Neuronal stem cell (in vitro differentiated cells): ENCODE results near the gene TLE3.

ENCODE experiments used
- DNase-seq: peaks from one replicate; pipeline ENCODE4 v3.0.0-alpha.2; 2013; ENCODE audit warnings: low spot score
- H2AFZ ChIP-seq: one replicate; pipeline ENCODE4 v1.6.1; 2013; ENCODE audit warnings: mild to moderate bottlenecking, low read length, inconsistent platforms
- H2AK5ac ChIP-seq: 2 replicates; pipeline ENCODE4 v1.6.1; 2013; ENCODE audit warnings: low read depth, mild to moderate bottlenecking, inconsistent platforms, low read length, moderate library complexity, mixed read lengths
- H2BK120ac ChIP-seq: 2 replicates; pipeline ENCODE4 v1.6.1; 2013; ENCODE audit warnings: low read depth, mild to moderate bottlenecking, inconsistent platforms, low read length, moderate library complexity, mixed read lengths
- H2BK12ac ChIP-seq: one replicate; pipeline ENCODE4 v1.6.1; 2013; ENCODE audit warnings: low read length, inconsistent platforms
- H2BK15ac ChIP-seq: 2 replicates; pipeline ENCODE4 v1.6.1; 2013; ENCODE audit warnings: mild to moderate bottlenecking, low read length, inconsistent platforms, mixed read lengths
- H2BK5ac ChIP-seq: one replicate; pipeline ENCODE4 v1.6.1; 2013; ENCODE audit warnings: inconsistent platforms, mild to moderate bottlenecking, low read length, moderate library complexity
- H3K14ac ChIP-seq: one replicate; pipeline ENCODE4 v1.6.1; 2013; ENCODE audit warnings: low read length, inconsistent platforms
- H3K18ac ChIP-seq: 2 replicates; pipeline ENCODE4 v1.6.1; 2013; ENCODE audit warnings: low read length, inconsistent platforms
- H3K23ac ChIP-seq: 2 replicates; pipeline ENCODE4 v1.6.1; 2013; ENCODE audit warnings: low read depth, mild to moderate bottlenecking, mixed read lengths, low read length, inconsistent platforms; ENCODE audit not compliant: poor library complexity
- H3K27ac ChIP-seq: replicated peaks from 3 replicates; pipeline ENCODE4 v1.5.1; 2013; ENCODE audit warnings: low read length, inconsistent platforms
- H3K27me3 ChIP-seq, 3 experiments: 2 replicates each; pipeline ENCODE4 v1.6.1; 2013; ENCODE audit warnings: low read length in 3 of 3, mild to moderate bottlenecking in 2 of 3, inconsistent platforms in 1 of 3, low read depth in 1 of 3, mixed read lengths in 1 of 3, moderate library complexity in 1 of 3; ENCODE audit not compliant: control insufficient read depth in 3 of 3, insufficient read depth in 3 of 3
- H3K36me3 ChIP-seq, 2 donors: replicated peaks in 1 of 2; 2 replicates each; pipeline ENCODE4 v1.6.1; 2013; ENCODE audit warnings: low read length in 2 of 2; ENCODE audit not compliant: control insufficient read depth in 2 of 2, insufficient read depth in 2 of 2
- H3K4ac ChIP-seq: 2 replicates; pipeline ENCODE4 v1.6.1; 2013; ENCODE audit warnings: inconsistent platforms, mild to moderate bottlenecking, low read length, moderate library complexity
- H3K4me1 ChIP-seq, 2 donors: 1 replicate in 1 of 2; 2 replicates in 1 of 2; pipeline ENCODE4 v1.6.1; 2013; ENCODE audit warnings: low read length in 2 of 2, low read depth in 1 of 2; ENCODE audit not compliant: control insufficient read depth in 2 of 2, insufficient read depth in 1 of 2
- H3K4me2 ChIP-seq: one replicate; pipeline ENCODE4 v1.6.1; 2013; ENCODE audit warnings: mild to moderate bottlenecking, low read length, inconsistent platforms; ENCODE audit not compliant: insufficient read depth, poor library complexity, severe bottlenecking
- H3K4me3 ChIP-seq, 2 donors: 2 replicates each; pipeline ENCODE4 v1.5.1; 2013; ENCODE audit warnings: low read length in 2 of 2, mild to moderate bottlenecking in 2 of 2, inconsistent platforms in 1 of 2, moderate library complexity in 1 of 2
- H3K79me1 ChIP-seq: one replicate; pipeline ENCODE4 v1.6.1; 2013; ENCODE audit warnings: low read depth, mild to moderate bottlenecking, inconsistent platforms, low read length, moderate library complexity
- H3K9ac ChIP-seq: one replicate; pipeline ENCODE4 v1.6.1; 2013; ENCODE audit warnings: mild to moderate bottlenecking, low read depth, low read length, inconsistent platforms; ENCODE audit not compliant: poor library complexity
- H3K9me3 ChIP-seq, 2 donors: replicated peaks in 1 of 2; 2 replicates each; pipeline versions ENCODE3 to v1.6.1; 2013; ENCODE audit warnings: low read length in 2 of 2, mild to moderate bottlenecking in 2 of 2, inconsistent platforms in 1 of 2, low read depth in 1 of 2, mixed read lengths in 1 of 2, moderate library complexity in 1 of 2; ENCODE audit not compliant: control insufficient read depth in 2 of 2, insufficient read depth in 1 of 2
- H4K8ac ChIP-seq: one replicate; pipeline ENCODE4 v1.6.1; 2013; ENCODE audit warnings: low read depth, mild to moderate bottlenecking, inconsistent platforms, low read length, moderate library complexity
- H4K91ac ChIP-seq: one replicate; pipeline ENCODE4 v1.6.1; 2013; ENCODE audit warnings: low read length, low read depth, mild to moderate bottlenecking, inconsistent platforms; ENCODE audit not compliant: poor library complexity
- WGBS, 2 donors: extraction: QIAGEN DNeasy Blood & Tissue Kit; methylation state at CpG; one replicate each; pipeline ENCODE4 v1.1.7; 2013; ENCODE audit warnings: missing lambda C conversion rate in 2 of 2, mixed read lengths in 1 of 2; ENCODE audit not compliant: insufficient read length in 2 of 2, insufficient replicate concordance in 1 of 2; ENCODE audit errors: extremely low coverage in 2 of 2; 5-methylcytosine and 5-hydroxymethylcytosine counted together

Gene TLE3

DNA sequence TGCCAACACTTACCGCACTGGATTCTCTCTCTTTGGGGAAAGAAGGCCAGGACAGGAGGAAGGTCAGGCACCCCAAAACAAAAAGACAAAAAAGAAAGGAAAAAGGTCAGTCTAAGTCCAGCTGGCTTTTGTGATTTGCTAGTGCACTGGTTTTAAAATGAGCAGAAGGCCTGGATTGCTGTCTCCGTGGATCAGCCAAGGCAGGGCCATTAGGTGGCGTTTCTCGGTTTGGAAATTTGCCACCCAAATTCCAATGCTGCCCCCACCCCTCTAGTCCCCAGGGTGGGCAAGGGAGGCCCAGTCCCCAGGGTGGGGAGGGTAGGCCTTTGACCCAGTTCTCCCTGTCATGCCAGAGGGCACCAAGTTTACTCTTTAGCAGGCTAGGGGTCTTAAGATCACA lies 33.3 kb downstream of the TLE3 start:
- no peak for DNase-seq
- H3K79me1 ChIP-seq: peaks cover 5% of the 10 kb centered on the region

DNA sequence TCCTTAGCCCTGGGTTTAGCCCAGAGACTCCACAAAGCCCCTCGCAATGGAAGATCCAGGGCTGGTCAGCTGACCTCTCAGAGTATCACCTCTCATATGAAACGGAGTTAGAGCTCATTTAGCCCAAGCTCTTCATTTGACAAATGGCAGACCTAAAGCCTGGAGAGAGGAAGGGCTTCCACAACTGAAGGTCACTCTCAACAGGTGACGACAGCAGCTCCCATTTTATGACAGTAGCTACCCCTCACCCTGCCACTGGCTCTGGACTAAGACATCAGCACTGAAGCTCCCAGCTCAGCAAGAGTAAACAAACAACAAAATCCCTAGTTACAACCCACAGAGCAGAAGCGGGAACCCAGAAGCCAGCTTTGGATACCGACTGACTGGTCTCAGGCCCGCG lies 33.7 kb downstream of the TLE3 start:
- H3K79me1 ChIP-seq: peaks cover 5% of the 10 kb centered on the region
- no peak overlapping the region for H3K18ac ChIP-seq
- no peaks in the 10 kb centered on the region for H3K9me3 ChIP-seq
- no peak overlapping the region for H3K4me3 ChIP-seq
- H2BK120ac ChIP-seq: no peak overlapping the region
- no peak overlapping the region for H3K14ac ChIP-seq
- peaks cover 32 to 96% of the 10 kb centered on the region in 2 donors for H3K36me3 ChIP-seq
- no peak overlapping the region for H4K91ac ChIP-seq
- no CpG with 5 or more reads among the region's 7 CpGs for WGBS, 2 donors
- no peak for DNase-seq
- no peak overlapping the region for H3K23ac ChIP-seq
- H3K4me1 ChIP-seq: peaks cover 0 to 27% of the 10 kb centered on the region in 2 donors
- no peak overlapping the region for H3K27ac ChIP-seq
- H3K9ac ChIP-seq: no peak overlapping the region
- H2BK15ac ChIP-seq: no peak overlapping the region
- H2BK12ac ChIP-seq: no peak overlapping the region
- no peak overlapping the region for H3K4ac ChIP-seq
- no peaks in the 10 kb centered on the region for H3K27me3 ChIP-seq
- no peak overlapping the region for H4K8ac ChIP-seq
- no peak overlapping the region for H2AK5ac ChIP-seq
- H3K4me2 ChIP-seq: no peak overlapping the region
- no peak overlapping the region for H2AFZ ChIP-seq
- H2BK5ac ChIP-seq: no peak overlapping the region

More for the DNA sequence above, 33.3 kb downstream of the TLE3 start:
- no CpG with 5 or more reads among the region's 4 CpGs for WGBS, 2 donors
- no peak overlapping the region for H3K14ac ChIP-seq
- no peak overlapping the region for H3K23ac ChIP-seq
- no peak overlapping the region for H3K4ac ChIP-seq
- no peak overlapping the region for H2BK12ac ChIP-seq
- no peak overlapping the region for H4K91ac ChIP-seq
- no peak overlapping the region for H3K4me2 ChIP-seq
- no peak overlapping the region for H2AK5ac ChIP-seq
- H3K4me3 ChIP-seq: no peak overlapping the region
- H4K8ac ChIP-seq: no peak overlapping the region
- H3K9ac ChIP-seq: no peak overlapping the region
- no peak overlapping the region for H2BK15ac ChIP-seq
- H2AFZ ChIP-seq: no peak overlapping the region
- H3K9me3 ChIP-seq: no peaks in the 10 kb centered on the region
- H3K36me3 ChIP-seq: peaks cover 31 to 96% of the 10 kb centered on the region in 2 donors
- no peak overlapping the region for H3K27ac ChIP-seq
- H3K4me1 ChIP-seq: peaks cover 0 to 27% of the 10 kb centered on the region in 2 donors
- H2BK120ac ChIP-seq: no peak overlapping the region
- H3K27me3 ChIP-seq: no peaks in the 10 kb centered on the region
- H3K18ac ChIP-seq: no peak overlapping the region
- H2BK5ac ChIP-seq: no peak overlapping the region

DNA sequence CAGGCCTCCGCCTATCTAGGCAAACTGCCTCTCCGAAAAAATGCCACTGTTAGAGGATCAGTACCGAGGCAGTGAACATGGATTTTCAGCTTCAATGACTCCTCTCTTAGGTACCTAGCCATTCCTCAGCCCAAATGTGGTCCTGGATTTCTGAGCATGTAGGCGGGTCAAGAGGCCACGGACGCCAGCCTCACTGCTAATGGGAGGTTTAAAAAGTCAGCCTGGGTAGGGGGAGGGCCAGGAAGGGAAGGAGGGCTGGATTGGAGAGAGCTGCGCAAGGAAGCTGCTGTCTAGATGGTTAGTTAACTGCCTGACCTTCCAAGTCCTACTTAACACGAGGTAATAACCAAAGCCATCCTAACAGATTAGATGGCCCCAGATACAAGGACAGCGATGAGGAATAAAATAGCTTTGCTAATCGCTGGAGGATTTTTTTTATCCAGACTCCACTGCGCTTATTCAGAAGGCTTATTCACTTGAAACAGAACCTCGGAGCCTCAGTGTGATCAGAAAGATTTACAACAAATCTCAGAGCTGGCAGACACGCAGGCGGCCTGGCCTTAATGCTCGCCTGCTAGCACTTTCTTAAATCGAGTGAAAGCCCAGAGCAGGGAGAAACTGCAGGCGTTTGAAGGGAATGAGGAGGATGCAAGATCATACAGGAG lies 34.3 kb downstream of the TLE3 start:
- H3K9me3 ChIP-seq: no peaks in the 10 kb centered on the region
- no peak overlapping the region for H3K4me2 ChIP-seq
- no peak for DNase-seq
- no CpG with 5 or more reads among the region's 17 CpGs for WGBS, 2 donors
- no peak overlapping the region for H2BK12ac ChIP-seq
- H2BK120ac ChIP-seq: no peak overlapping the region
- no peak overlapping the region for H3K27ac ChIP-seq
- no peak overlapping the region for H3K9ac ChIP-seq
- peaks cover 0 to 24% of the 10 kb centered on the region in 2 donors for H3K4me1 ChIP-seq
- no peak overlapping the region for H4K91ac ChIP-seq
- peaks cover 32 to 96% of the 10 kb centered on the region in 2 donors for H3K36me3 ChIP-seq
- H2BK5ac ChIP-seq: no peak overlapping the region
- no peaks in the 10 kb centered on the region for H3K27me3 ChIP-seq
- H3K4ac ChIP-seq: no peak overlapping the region
- no peak overlapping the region for H3K4me3 ChIP-seq
- H3K18ac ChIP-seq: no peak overlapping the region
- H2BK15ac ChIP-seq: no peak overlapping the region
- no peak overlapping the region for H3K14ac ChIP-seq
- no peak overlapping the region for H3K23ac ChIP-seq
- H4K8ac ChIP-seq: no peak overlapping the region
- no peak overlapping the region for H2AK5ac ChIP-seq
- peaks cover 7% of the 10 kb centered on the region for H3K79me1 ChIP-seq
- H2AFZ ChIP-seq: no peak overlapping the region

DNA sequence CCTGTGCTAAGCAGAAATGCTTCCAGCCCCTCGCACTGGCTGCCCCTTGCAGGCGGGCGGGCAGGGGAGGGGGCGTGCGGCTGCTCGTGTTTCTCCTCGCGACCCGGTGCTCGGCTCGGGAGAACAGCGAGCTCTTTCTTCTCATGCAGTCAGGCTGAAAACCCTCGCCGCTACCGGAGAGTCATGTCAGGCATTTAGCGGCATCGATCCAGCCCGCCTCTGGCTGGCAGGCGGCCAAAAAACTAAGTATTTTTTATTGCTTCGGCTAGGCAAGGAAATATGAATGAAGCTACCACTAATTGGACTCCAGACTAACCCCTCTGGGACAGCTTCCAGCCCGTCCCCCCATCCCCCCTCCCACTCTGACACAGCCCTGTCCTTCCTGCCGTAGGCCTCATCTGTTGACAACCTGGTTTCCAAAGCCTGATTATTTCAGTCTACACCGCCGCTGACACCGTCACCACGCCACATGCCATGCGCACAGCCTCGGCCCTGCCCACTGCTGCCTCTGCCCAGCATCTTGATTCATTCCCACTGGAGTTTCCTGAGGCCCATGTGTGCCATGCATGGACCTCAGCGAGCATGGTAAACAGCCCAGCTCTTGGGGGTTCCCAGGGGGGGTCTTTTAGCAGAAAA lies 35.3 kb downstream of the TLE3 start:
- H2AK5ac ChIP-seq: no peak overlapping the region
- H3K36me3 ChIP-seq: peaks cover 41 to 98% of the 10 kb centered on the region in 2 donors
- peaks cover 0 to 24% of the 10 kb centered on the region in 2 donors for H3K4me1 ChIP-seq
- no peak overlapping the region for H3K14ac ChIP-seq
- no peak overlapping the region for H2BK15ac ChIP-seq
- no peak overlapping the region for H4K91ac ChIP-seq
- H3K23ac ChIP-seq: no peak overlapping the region
- no CpG with 5 or more reads among the region's 29 CpGs for WGBS, 2 donors
- H3K27me3 ChIP-seq: no peaks in the 10 kb centered on the region
- no peak for DNase-seq
- no peak overlapping the region for H2AFZ ChIP-seq
- peaks cover 8% of the 10 kb centered on the region for H3K79me1 ChIP-seq
- no peak overlapping the region for H3K9ac ChIP-seq
- H3K4me2 ChIP-seq: no peak overlapping the region
- H4K8ac ChIP-seq: no peak overlapping the region
- peak overlapping the region; percentile 11 for H2BK12ac ChIP-seq
- H3K4ac ChIP-seq: no peak overlapping the region
- H3K4me3 ChIP-seq: no peak overlapping the region
- peak overlapping the region; percentile 16 for H3K27ac ChIP-seq
- no peak overlapping the region for H2BK120ac ChIP-seq
- no peaks in the 10 kb centered on the region for H3K9me3 ChIP-seq
- H3K18ac ChIP-seq: no peak overlapping the region
- no peak overlapping the region for H2BK5ac ChIP-seq
